A549 (cell line): Measurements from ENCODE around the gene ATP5F1A. TPM values are rescaled to one million over a fixed set of nuclear protein-coding genes. Genes with fewer than 3 reads are reported as not detected.

Experiments used
- ATAC-seq, 2 experiments: fragments of 200-7000 bp in 1 of 2; fragments of >200 bp in 1 of 2; cut with Nextera tagmentation in 1 of 2; cut with Tn5 transposase in 1 of 2; 3 replicates each; pipeline versions ENCODE4 v1.8.0 to v1.9.1; 2018 to 2020; ENCODE audit warnings: mild to moderate bottlenecking in 1 of 2, moderate library complexity in 1 of 2
- CTCF ChIA-PET: fragments of 300-600 bp; sonication (Branson Sonifier 250); formaldehyde crosslinking; extraction: SDS; loops from one replicate; lab custom pipeline; 2021; ENCODE audit warnings: antibody characterized with exemption, inconsistent platforms; lab: Yijun Ruan, JAX
- POLR2A ChIA-PET: fragments of 350-600 bp; formaldehyde crosslinking; extraction: SDS; loops from one replicate; lab custom pipeline; 2021; ENCODE audit warnings: antibody characterized with exemption, inconsistent platforms; lab: Yijun Ruan, JAX
- DNase-seq, 2 experiments: peaks; one replicate each; pipeline versions ENCODE4 v3.0.0 to v3.0.0-alpha.2; 2011 to 2016; ENCODE audit warnings: low read depth in 1 of 2, low spot score in 1 of 2
- FAIRE-seq: peaks from 2 replicates; lab custom pipeline; 2011; peaks lifted over from hg19 to GRCh38; lab: Jason Lieb, UNC
- H3K27ac ChIP-seq, 2 experiments: fragments of >200 bp; sonication (Bioruptor Twin); formaldehyde crosslinking; 3 replicates each; pipeline ENCODE4 v1.5.1; 2016 to 2017
- H3K4me1 ChIP-seq: fragments of >200 bp; sonication (Bioruptor Twin); formaldehyde crosslinking; 3 replicates; pipeline ENCODE4 v1.6.1; 2016
- H3K4me2 ChIP-seq: fragments of >200 bp; sonication (Bioruptor Twin); formaldehyde crosslinking; 3 replicates; pipeline ENCODE4 v1.6.1; 2016
- H3K4me3 ChIP-seq: fragments of >200 bp; sonication (Bioruptor Twin); formaldehyde crosslinking; 3 replicates; pipeline ENCODE4 v1.5.1; 2016
- H3K9me3 ChIP-seq: fragments of >200 bp; sonication (Bioruptor Twin); formaldehyde crosslinking; 3 replicates; pipeline ENCODE4 v1.6.1; 2016
- BHLHE40 ChIP-seq: IDR thresholded peaks from 2 replicates; pipeline ENCODE4 v1.6.1; 2012; ENCODE audit warnings: low read depth, low read length, inconsistent platforms
- CBX2 ChIP-seq: fragments of 200-600 bp; sonication (generic); IDR thresholded peaks from 2 replicates; pipeline ENCODE4 v1.6.1; 2016; ENCODE audit warnings: low read depth, mild to moderate bottlenecking, borderline replicate concordance
- CHD4 ChIP-seq: fragments of 200-600 bp; sonication (generic); IDR thresholded peaks from 2 replicates; pipeline ENCODE4 v1.6.1; 2016; ENCODE audit warnings: antibody characterized with exemption, mild to moderate bottlenecking, borderline replicate concordance
- EHF ChIP-seq: fragments of 250-450 bp; sonication (Bioruptor Pico); IDR thresholded peaks from 2 replicates; pipeline ENCODE4 v1.5.0; 2020; ENCODE audit warnings: mild to moderate bottlenecking
- EHMT2 ChIP-seq: fragments of 200-600 bp; sonication (generic); IDR thresholded peaks from 2 replicates; pipeline ENCODE4 v1.6.1; 2016; ENCODE audit warnings: antibody characterized with exemption, low read depth, mild to moderate bottlenecking, moderate library complexity
- EP300 ChIP-seq, 2 experiments: fragments of >200 bp; sonication (Bioruptor Twin); formaldehyde crosslinking; IDR thresholded peaks; 2 replicates in 1 of 2; 3 replicates in 1 of 2; pipeline ENCODE4 v1.6.1; 2016 to 2017
- FOSL2 ChIP-seq, 2 experiments: fragments of 450-650 bp in 1 of 2; fragments of >200 bp in 1 of 2; sonication (Bioruptor Twin) in 1 of 2; formaldehyde crosslinking; IDR thresholded peaks; 2 replicates each; pipeline versions ENCODE4 v1.5.0 to v1.6.1; 2016 to 2020; ENCODE audit warnings: mild to moderate bottlenecking in 1 of 2, moderate library complexity in 1 of 2
- HOXB13 ChIP-seq: fragments of 250-450 bp; sonication (Bioruptor Pico); IDR thresholded peaks from 2 replicates; pipeline ENCODE4 v1.5.0; 2020; ENCODE audit warnings: low read depth, mild to moderate bottlenecking, moderate library complexity
- KDM1A ChIP-seq: fragments of 200-600 bp; sonication (generic); IDR thresholded peaks from 2 replicates; pipeline ENCODE4 v1.6.1; 2016; ENCODE audit warnings: low read depth, mild to moderate bottlenecking
- MAZ ChIP-seq: fragments of 150-350 bp; IDR thresholded peaks from 2 replicates; pipeline ENCODE4 v1.6.1; 2014; ENCODE audit warnings: antibody characterized with exemption, low read depth, low read length, borderline replicate concordance
- NPAS2 ChIP-seq: fragments of 250-450 bp; sonication (Bioruptor Pico); IDR thresholded peaks from 2 replicates; pipeline ENCODE4 v1.8.0; 2022; ENCODE audit warnings: mild to moderate bottlenecking, moderate library complexity, borderline replicate concordance
- PHF8 ChIP-seq: fragments of 200-600 bp; sonication (generic); IDR thresholded peaks from 2 replicates; pipeline ENCODE4 v1.6.1; 2016; ENCODE audit warnings: low read depth, mild to moderate bottlenecking, antibody characterized with exemption, moderate library complexity, borderline replicate concordance
- SREBF2 ChIP-seq: fragments of 450-650 bp; IDR thresholded peaks from 2 replicates; pipeline ENCODE4 v1.6.1; 2014; ENCODE audit warnings: mild to moderate bottlenecking, moderate library complexity
- TP53 ChIP-seq: fragments of 250-450 bp; sonication (Bioruptor Pico); IDR thresholded peaks from 2 replicates; pipeline ENCODE4 v1.5.0; 2021; ENCODE audit warnings: mild to moderate bottlenecking, moderate library complexity
- ZC3H11A ChIP-seq: fragments of 450-650 bp; IDR thresholded peaks from 2 replicates; pipeline ENCODE4 v1.6.1; 2014; ENCODE audit warnings: antibody characterized with exemption, mild to moderate bottlenecking
- ZFP36 ChIP-seq: fragments of 450-650 bp; IDR thresholded peaks from 2 replicates; pipeline ENCODE4 v1.6.1; 2014; ENCODE audit warnings: borderline replicate concordance; ENCODE audit not compliant: partially characterized antibody
- ZNF302 ChIP-seq: fragments of 250-450 bp; sonication (Bioruptor Pico); IDR thresholded peaks from 2 replicates; pipeline ENCODE4 v1.9.0; 2021; ENCODE audit warnings: inconsistent platforms, mild to moderate bottlenecking, moderate library complexity
- ZSCAN20 ChIP-seq: fragments of 250-450 bp; sonication (Bioruptor Pico); IDR thresholded peaks from 2 replicates; pipeline ENCODE4 v1.8.0; 2022; ENCODE audit warnings: mild to moderate bottlenecking, moderate library complexity
- WGBS: methylation state at CpG from one replicate; pipeline ENCODE4 v1.1.6; 2017; ENCODE audit errors: missing lambda C conversion rate; 5-methylcytosine and 5-hydroxymethylcytosine counted together
- polyA plus RNA-seq, 4 experiments: library from polyadenylated mRNA; depleted of rRNA in 3 of 4; stranded (reverse); fragments of >200 nt; fragmentation: RNase III in 1 of 4; extraction: RNeasy Plus Mini Kit Qiagen cat#74134 plus additional on column Dnase treatment in 1 of 4; gene quantifications; 2 replicates in 3 of 4; 3 replicates in 1 of 4; pipeline ENCODE4 v1.2.3, GENCODE V29; 2011 to 2017
- TF ChIP-seq, protein P1 (sequence below): IDR thresholded peaks from 2 replicates; pipeline ENCODE4 v1.6.1; 2012
- TF ChIP-seq, protein P2 (sequence below): fragments of 200-600 bp; sonication (generic); IDR thresholded peaks from 2 replicates; pipeline ENCODE4 v1.6.1; 2016; ENCODE audit warnings: antibody characterized with exemption, mild to moderate bottlenecking, moderate library complexity
- TF ChIP-seq, protein P3 (sequence below): fragments of >200 bp; sonication (Bioruptor Twin); formaldehyde crosslinking; IDR thresholded peaks from 3 replicates; pipeline ENCODE4 v1.6.1; 2016

Gene ATP5F1A
- polyA plus RNA-seq, 2 of the 4 experiments (the other 2 are of a cell fraction), result 422 to 543 TPM

DNA sequence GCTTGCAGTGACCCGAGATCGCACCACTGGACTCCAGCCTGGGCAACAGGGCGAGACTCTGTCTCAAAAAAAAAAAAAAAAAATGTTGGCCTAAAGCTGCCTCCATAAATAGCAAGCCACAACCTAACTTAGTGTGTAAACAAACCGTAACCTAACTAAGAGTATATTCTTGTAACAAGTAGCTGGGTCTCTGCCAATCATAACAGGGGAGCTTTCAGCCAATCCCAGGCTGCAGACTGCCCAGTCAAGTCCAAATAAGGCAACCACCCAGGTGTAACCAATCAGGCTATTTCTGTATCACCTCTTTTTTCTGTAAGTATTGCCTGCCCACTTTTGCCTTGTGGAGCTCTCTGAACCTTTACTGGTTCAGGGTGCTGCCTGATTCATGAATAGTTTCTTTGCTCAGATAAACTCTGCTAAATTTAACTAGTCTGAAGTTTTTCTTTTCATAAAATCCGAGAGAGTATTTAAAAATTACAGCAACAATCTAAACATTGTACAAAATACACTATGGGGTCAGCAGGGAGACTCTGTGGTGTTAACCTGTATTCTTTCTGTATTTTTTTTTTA is 30.6 kb downstream of the ATP5F1A start:
- DNase-seq (peak in 1 of 2 experiments; percentile 61), FAIRE-seq (no peak), ATAC-seq (peak in 1 of 2 experiments; percentile 60; a peak in 3 of 6 replicates)
- Histone ChIP-seq H3K4me2 (no peak overlapping the region), H3K27ac (no peak overlapping the region), H3K9me3 (no peaks in the 10 kb centered on the region), H3K4me1 (0 out of 3 replicates have a peak, but pooled peaks cover 3% of the 10 kb centered on the region), H3K4me3 (no peak overlapping the region)
- 77% methylated on average over 5 of the region's 5 CpGs for WGBS
- ChIA-PET CTCF (no interaction called here), POLR2A (no interaction called here)
- TF ChIP-seq ZFP36 (no peak), CBX2 (no peak), CHD4 (no peak), HOXB13 (CRISPR knock-in tag) (no peak), BHLHE40 (no peak), ZSCAN20 (no peak), EHF (CRISPR knock-in tag) (no peak), SREBF2 (no peak), PHF8 (no peak), ZC3H11A (no peak), EHMT2 (no peak), MAZ (no peak)
- TF ChIP-seq, protein P1, sequence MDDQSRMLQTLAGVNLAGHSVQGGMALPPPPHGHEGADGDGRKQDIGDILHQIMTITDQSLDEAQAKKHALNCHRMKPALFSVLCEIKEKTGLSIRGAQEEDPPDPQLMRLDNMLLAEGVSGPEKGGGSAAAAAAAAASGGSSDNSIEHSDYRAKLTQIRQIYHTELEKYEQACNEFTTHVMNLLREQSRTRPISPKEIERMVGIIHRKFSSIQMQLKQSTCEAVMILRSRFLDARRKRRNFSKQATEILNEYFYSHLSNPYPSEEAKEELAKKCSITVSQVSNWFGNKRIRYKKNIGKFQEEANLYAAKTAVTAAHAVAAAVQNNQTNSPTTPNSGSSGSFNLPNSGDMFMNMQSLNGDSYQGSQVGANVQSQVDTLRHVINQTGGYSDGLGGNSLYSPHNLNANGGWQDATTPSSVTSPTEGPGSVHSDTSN, result no peak

DNA sequence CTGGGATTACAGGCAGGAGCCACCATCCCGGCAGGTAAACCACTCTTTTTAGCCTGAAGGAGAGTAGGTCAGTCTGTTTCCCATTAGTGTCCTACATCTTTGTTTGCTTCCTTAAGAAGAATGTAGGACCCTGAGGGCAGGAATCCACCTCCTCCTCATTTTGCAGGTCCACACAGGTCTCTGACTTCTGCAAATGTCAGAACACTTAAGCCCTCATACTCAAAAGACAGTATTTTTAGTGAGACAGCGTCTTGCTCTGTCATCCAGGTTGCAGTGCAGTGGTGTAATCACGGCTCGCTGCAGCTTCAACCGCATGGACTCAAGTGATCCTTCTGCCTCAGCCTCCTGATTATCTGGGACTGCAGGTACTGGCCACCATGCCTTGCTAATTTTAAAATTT is 35.3 kb downstream of the ATP5F1A start:
- CTCF ChIA-PET, result no interaction called here
- no peak for ATAC-seq

More for the DNA sequence above, 35.3 kb downstream of the ATP5F1A start:
- H3K4me3 ChIP-seq, result no peak overlapping the region
- H3K4me1 ChIP-seq, result no peaks in the 10 kb centered on the region
- TF ChIP-seq HOXB13 (CRISPR knock-in tag) (no peak), FOSL2 (IDR thresholded peaks at IDR 0.05) (no peak), FOSL2 (CRISPR knock-in tag; IDR thresholded peaks at IDR 0.05) (no peak), NPAS2 (CRISPR knock-in tag) (no peak), KDM1A (no peak), ZNF302 (no peak), EP300 (IDR thresholded peaks at IDR 0.05) (no peak), TP53 (no peak)
- TF ChIP-seq, protein P2, sequence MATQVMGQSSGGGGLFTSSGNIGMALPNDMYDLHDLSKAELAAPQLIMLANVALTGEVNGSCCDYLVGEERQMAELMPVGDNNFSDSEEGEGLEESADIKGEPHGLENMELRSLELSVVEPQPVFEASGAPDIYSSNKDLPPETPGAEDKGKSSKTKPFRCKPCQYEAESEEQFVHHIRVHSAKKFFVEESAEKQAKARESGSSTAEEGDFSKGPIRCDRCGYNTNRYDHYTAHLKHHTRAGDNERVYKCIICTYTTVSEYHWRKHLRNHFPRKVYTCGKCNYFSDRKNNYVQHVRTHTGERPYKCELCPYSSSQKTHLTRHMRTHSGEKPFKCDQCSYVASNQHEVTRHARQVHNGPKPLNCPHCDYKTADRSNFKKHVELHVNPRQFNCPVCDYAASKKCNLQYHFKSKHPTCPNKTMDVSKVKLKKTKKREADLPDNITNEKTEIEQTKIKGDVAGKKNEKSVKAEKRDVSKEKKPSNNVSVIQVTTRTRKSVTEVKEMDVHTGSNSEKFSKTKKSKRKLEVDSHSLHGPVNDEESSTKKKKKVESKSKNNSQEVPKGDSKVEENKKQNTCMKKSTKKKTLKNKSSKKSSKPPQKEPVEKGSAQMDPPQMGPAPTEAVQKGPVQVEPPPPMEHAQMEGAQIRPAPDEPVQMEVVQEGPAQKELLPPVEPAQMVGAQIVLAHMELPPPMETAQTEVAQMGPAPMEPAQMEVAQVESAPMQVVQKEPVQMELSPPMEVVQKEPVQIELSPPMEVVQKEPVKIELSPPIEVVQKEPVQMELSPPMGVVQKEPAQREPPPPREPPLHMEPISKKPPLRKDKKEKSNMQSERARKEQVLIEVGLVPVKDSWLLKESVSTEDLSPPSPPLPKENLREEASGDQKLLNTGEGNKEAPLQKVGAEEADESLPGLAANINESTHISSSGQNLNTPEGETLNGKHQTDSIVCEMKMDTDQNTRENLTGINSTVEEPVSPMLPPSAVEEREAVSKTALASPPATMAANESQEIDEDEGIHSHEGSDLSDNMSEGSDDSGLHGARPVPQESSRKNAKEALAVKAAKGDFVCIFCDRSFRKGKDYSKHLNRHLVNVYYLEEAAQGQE, result no peak
- TF ChIP-seq, protein P3, sequence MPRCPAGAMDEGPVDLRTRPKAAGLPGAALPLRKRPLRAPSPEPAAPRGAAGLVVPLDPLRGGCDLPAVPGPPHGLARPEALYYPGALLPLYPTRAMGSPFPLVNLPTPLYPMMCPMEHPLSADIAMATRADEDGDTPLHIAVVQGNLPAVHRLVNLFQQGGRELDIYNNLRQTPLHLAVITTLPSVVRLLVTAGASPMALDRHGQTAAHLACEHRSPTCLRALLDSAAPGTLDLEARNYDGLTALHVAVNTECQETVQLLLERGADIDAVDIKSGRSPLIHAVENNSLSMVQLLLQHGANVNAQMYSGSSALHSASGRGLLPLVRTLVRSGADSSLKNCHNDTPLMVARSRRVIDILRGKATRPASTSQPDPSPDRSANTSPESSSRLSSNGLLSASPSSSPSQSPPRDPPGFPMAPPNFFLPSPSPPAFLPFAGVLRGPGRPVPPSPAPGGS, result no peak
- TF ChIP-seq, all 56 proteins: peak for 0
- Histone ChIP-seq H3K27ac (no peak overlapping the region), H3K9me3 (no peaks in the 10 kb centered on the region), H3K4me2 (no peak overlapping the region)
- no peak for DNase-seq
- POLR2A ChIA-PET, result no interaction called here
- WGBS, result 51% methylated on average over 3 of the region's 5 CpGs
- FAIRE-seq, result no peak
